Activated T-helper 17 cell treated with anti-CD3 and anti-CD28 coated beads, Interleukin-2, amount 50 U/mL, for 72 hours (primary cell): ENCODE measurements around the gene ACOX3. TPM values are rescaled to one million over a fixed set of nuclear protein-coding genes. Genes with fewer than 3 reads are reported as not detected.

Experiments used
- ATAC-seq: fragments of 150-1000 bp; cut with Tn5 transposase; replicated peaks from 2 replicates; pipeline ENCODE4 v1.10.0; 2021; ENCODE audit warnings: mild to moderate bottlenecking, moderate library complexity
- H3K27ac Mint-ChIP-seq: one replicate; pipeline ENCODE4 v1.8.0; 2022; ENCODE audit warnings: mixed read lengths
- H3K27me3 Mint-ChIP-seq: one replicate; pipeline ENCODE4 v1.8.0; 2022; ENCODE audit warnings: mixed read lengths
- H3K36me3 Mint-ChIP-seq: one replicate; pipeline ENCODE4 v1.8.0; 2022; ENCODE audit warnings: low read depth, mild to moderate bottlenecking, mixed read lengths
- H3K4me1 Mint-ChIP-seq: one replicate; pipeline ENCODE4 v1.8.0; 2022; ENCODE audit warnings: mixed read lengths
- H3K4me3 Mint-ChIP-seq: one replicate; pipeline ENCODE4 v1.8.0; 2022; ENCODE audit warnings: mild to moderate bottlenecking, mixed read lengths
- H3K9me3 Mint-ChIP-seq: one replicate; pipeline ENCODE4 v1.8.0; 2022; ENCODE audit warnings: mixed read lengths
- total RNA-seq, 2 donors: library from RNA; stranded (reverse); gene quantifications; one replicate each; pipeline ENCODE4 v1.2.3, GENCODE V29; 2022

ACOX3 gene
- total RNA-seq, 2 donors from 2014 or later: 34.4 to 63.6 TPM

- Mint-ChIP-seq H3K4me1 (peaks cover 4% of the 10 kb centered on the region), H3K27me3 (no peaks in the 10 kb centered on the region), H3K36me3 (peaks cover 14% of the 10 kb centered on the region), H3K9me3 (no peaks in the 10 kb centered on the region), H3K27ac (no peak overlapping the region), H3K4me3 (no peak overlapping the region)
- no peak for ATAC-seq
These were observed 63.1 kb downstream of the ACOX3 start for GRCh38 chr4:8377103-8378075.

- H3K4me1 Mint-ChIP-seq: peaks cover 4% of the 10 kb centered on the region
- ATAC-seq: no peak
- no peak overlapping the region for H3K27ac Mint-ChIP-seq
- H3K4me3 Mint-ChIP-seq: no peak overlapping the region
- no peaks in the 10 kb centered on the region for H3K27me3 Mint-ChIP-seq
- H3K9me3 Mint-ChIP-seq: no peaks in the 10 kb centered on the region
- H3K36me3 Mint-ChIP-seq: peaks cover 13% of the 10 kb centered on the region
These were observed 64.0 kb downstream of the ACOX3 start for GRCh38 chr4:8376361-8377102.

- H3K9me3 Mint-ChIP-seq: no peaks in the 10 kb centered on the region
- H3K36me3 Mint-ChIP-seq: peaks cover 10% of the 10 kb centered on the region
- no peak for ATAC-seq
- H3K27ac Mint-ChIP-seq: no peak overlapping the region
- peaks cover 4% of the 10 kb centered on the region for H3K4me1 Mint-ChIP-seq
- H3K27me3 Mint-ChIP-seq: no peaks in the 10 kb centered on the region
- H3K4me3 Mint-ChIP-seq: no peak overlapping the region
These were observed 65.5 kb downstream of the ACOX3 start for GRCh38 chr4:8374851-8375649.

GRCh38 chr4:8373973-8374545 is 66.5 kb downstream of the ACOX3 start:
- no peak for ATAC-seq
- Mint-ChIP-seq H3K36me3 (peaks cover 10% of the 10 kb centered on the region), H3K4me3 (no peak overlapping the region), H3K9me3 (no peaks in the 10 kb centered on the region), H3K27ac (no peak overlapping the region), H3K4me1 (peaks cover 4% of the 10 kb centered on the region), H3K27me3 (no peaks in the 10 kb centered on the region)

- Mint-ChIP-seq H3K27ac (peak overlapping the region; percentile 29), H3K4me3 (no peak overlapping the region)
These were observed 67.1 kb downstream of the ACOX3 start for GRCh38 chr4:8373270-8373972.

GRCh38 chr4:8372506-8372905 is 68.0 kb downstream of the ACOX3 start:
- Mint-ChIP-seq H3K9me3 (no peaks in the 10 kb centered on the region), H3K4me1 (peaks cover 4% of the 10 kb centered on the region), H3K27ac (no peak overlapping the region), H3K36me3 (peaks cover 10% of the 10 kb centered on the region), H3K4me3 (no peak overlapping the region), H3K27me3 (no peaks in the 10 kb centered on the region)
- no peak for ATAC-seq

More at GRCh38 chr4:8373270-8373972, 67.1 kb downstream of the ACOX3 start:
- Mint-ChIP-seq H3K36me3 (peaks cover 10% of the 10 kb centered on the region), H3K27me3 (no peaks in the 10 kb centered on the region), H3K9me3 (no peaks in the 10 kb centered on the region), H3K4me1 (peaks cover 4% of the 10 kb centered on the region)
- ATAC-seq: no peak

GRCh38 chr4:8371596-8371995 is 68.9 kb downstream of the ACOX3 start:
- Mint-ChIP-seq H3K4me1 (peaks cover 4% of the 10 kb centered on the region), H3K27me3 (no peaks in the 10 kb centered on the region), H3K4me3 (no peak overlapping the region), H3K27ac (no peak overlapping the region), H3K9me3 (no peaks in the 10 kb centered on the region), H3K36me3 (peaks cover 16% of the 10 kb centered on the region)
- no peak for ATAC-seq

GRCh38 chr4:8370835-8371595 is 69.5 kb downstream of the ACOX3 start:
- Mint-ChIP-seq H3K4me3 (no peak overlapping the region), H3K27me3 (no peaks in the 10 kb centered on the region), H3K9me3 (no peaks in the 10 kb centered on the region), H3K4me1 (peaks cover 4% of the 10 kb centered on the region), H3K36me3 (peaks cover 22% of the 10 kb centered on the region), H3K27ac (no peak overlapping the region)
- ATAC-seq: no peak

- Mint-ChIP-seq H3K36me3 (peaks cover 29% of the 10 kb centered on the region), H3K27me3 (no peaks in the 10 kb centered on the region), H3K27ac (peak overlapping the region; percentile 30), H3K9me3 (no peaks in the 10 kb centered on the region), H3K4me1 (peaks cover 4% of the 10 kb centered on the region), H3K4me3 (no peak overlapping the region)
- ATAC-seq: no peak
These were observed 70.3 kb downstream of the ACOX3 start for GRCh38 chr4:8370106-8370787.

- peaks cover 4% of the 10 kb centered on the region for H3K4me1 Mint-ChIP-seq
- no peak overlapping the region for H3K4me3 Mint-ChIP-seq
- no peaks in the 10 kb centered on the region for H3K27me3 Mint-ChIP-seq
- peaks cover 34% of the 10 kb centered on the region for H3K36me3 Mint-ChIP-seq
- H3K27ac Mint-ChIP-seq: peak overlapping the region; percentile 30
- ATAC-seq: no peak
- H3K9me3 Mint-ChIP-seq: no peaks in the 10 kb centered on the region
These were observed 71.0 kb downstream of the ACOX3 start for GRCh38 chr4:8369426-8370105.

GRCh38 chr4:8368998-8369397 is 71.5 kb downstream of the ACOX3 start:
- Mint-ChIP-seq H3K36me3 (peaks cover 39% of the 10 kb centered on the region), H3K4me3 (no peak overlapping the region), H3K9me3 (no peaks in the 10 kb centered on the region), H3K27ac (no peak overlapping the region), H3K27me3 (no peaks in the 10 kb centered on the region), H3K4me1 (peaks cover 4% of the 10 kb centered on the region)
- ATAC-seq: no peak

GRCh38 chr4:8368061-8368481 is 72.5 kb downstream of the ACOX3 start:
- no peak for ATAC-seq
- Mint-ChIP-seq H3K36me3 (peaks cover 43% of the 10 kb centered on the region), H3K27me3 (no peaks in the 10 kb centered on the region), H3K27ac (no peak overlapping the region), H3K4me3 (no peak overlapping the region), H3K4me1 (peaks cover 4% of the 10 kb centered on the region), H3K9me3 (peaks cover 3% of the 10 kb centered on the region)
